OCI-LY1 (cell line): ENCODE measurements around the gene CLASRP.
A peak's percentile ranks its signal among the peaks of the same experiment; 100 is the strongest.

Experiments
- H2AFZ ChIP-seq: fragments of 200-600 bp; sonication (generic), shearing (Covaris generic); 2 replicates; pipeline ENCODE4 v1.6.0; 2014; ENCODE audit warnings: antibody characterized with exemption, mild to moderate bottlenecking, low read length
- H3F3A ChIP-seq: fragments of 200-600 bp; sonication (generic), shearing (Covaris generic); 2 replicates; pipeline ENCODE4 v1.6.0; 2014; ENCODE audit warnings: mild to moderate bottlenecking, antibody characterized with exemption, low read length, moderate library complexity; ENCODE audit not compliant: insufficient read depth
- H3K27ac ChIP-seq: fragments of 200-600 bp; sonication (generic); 2 replicates; pipeline ENCODE4 v1.5.1; 2014; ENCODE audit warnings: low read length, mixed run types, mild to moderate bottlenecking, low read depth; ENCODE audit not compliant: poor library complexity, severe bottlenecking
- H3K27me3 ChIP-seq: fragments of 200-600 bp; sonication (generic); 2 replicates; pipeline ENCODE4 v1.6.0; 2014; ENCODE audit warnings: antibody characterized with exemption, mild to moderate bottlenecking, low read length, moderate library complexity; ENCODE audit not compliant: insufficient read depth
- H3K36me3 ChIP-seq: fragments of 200-600 bp; sonication (generic); 2 replicates; pipeline ENCODE4 v1.6.1; 2014; ENCODE audit warnings: mild to moderate bottlenecking, antibody characterized with exemption, low read length, moderate library complexity, mixed read lengths; ENCODE audit not compliant: insufficient read depth
- H3K4me1 ChIP-seq: fragments of 200-600 bp; sonication (generic); 2 replicates; pipeline ENCODE4 v1.5.1; 2014; ENCODE audit warnings: mild to moderate bottlenecking, low read length, moderate library complexity; ENCODE audit not compliant: insufficient read depth, severe bottlenecking
- H3K4me2 ChIP-seq: fragments of 200-600 bp; sonication (generic), shearing (Covaris generic); 2 replicates; pipeline ENCODE4 v1.6.1; 2014; ENCODE audit warnings: low read length
- H3K4me3 ChIP-seq: fragments of 200-600 bp; sonication (generic); 2 replicates; pipeline ENCODE4 v1.5.1; 2014; ENCODE audit warnings: low read length, low read depth, mild to moderate bottlenecking, mixed read lengths; ENCODE audit not compliant: poor library complexity, severe bottlenecking
- H3K79me2 ChIP-seq: fragments of 200-600 bp; shearing (Covaris generic); 2 replicates; pipeline ENCODE4 v1.6.1; 2016; ENCODE audit warnings: mixed run types, low read length, mixed read lengths; ENCODE audit not compliant: insufficient read depth
- H3K9ac ChIP-seq: fragments of 200-600 bp; sonication (generic), shearing (Covaris generic); 2 replicates; pipeline ENCODE4 v1.6.1; 2014; ENCODE audit warnings: mild to moderate bottlenecking, low read length, mixed read lengths
- H3K9me2 ChIP-seq: fragments of 200-600 bp; sonication (generic), shearing (Covaris generic); 2 replicates; pipeline ENCODE4 v1.6.1; 2014; ENCODE audit warnings: low read depth, mild to moderate bottlenecking, low read length, mixed read lengths
- H3K9me3 ChIP-seq: fragments of 200-600 bp; shearing (Covaris generic); 2 replicates; pipeline ENCODE4 v1.6.1; 2014; ENCODE audit warnings: low read length, mixed read lengths
- H4K20me1 ChIP-seq: fragments of 200-600 bp; sonication (generic), shearing (Covaris generic); 2 replicates; pipeline ENCODE4 v1.6.0; 2016; ENCODE audit warnings: mild to moderate bottlenecking, low read length; ENCODE audit not compliant: insufficient read depth
- EZH2 ChIP-seq: fragments of 200-600 bp; sonication (generic), shearing (Covaris generic); IDR thresholded peaks from 2 replicates; pipeline ENCODE4 v1.8.0; 2017; ENCODE audit warnings: borderline replicate concordance, mixed run types, mild to moderate bottlenecking, antibody characterized with exemption, low read length, moderate library complexity, mixed read lengths
- TF ChIP-seq, protein P1 (sequence below): fragments of 200-600 bp; sonication (generic), shearing (Covaris generic); IDR thresholded peaks from 2 replicates; pipeline ENCODE4 v1.5.1; 2017; ENCODE audit warnings: mild to moderate bottlenecking, antibody characterized with exemption, low read length, moderate library complexity, mixed read lengths

Gene CLASRP

DNA sequence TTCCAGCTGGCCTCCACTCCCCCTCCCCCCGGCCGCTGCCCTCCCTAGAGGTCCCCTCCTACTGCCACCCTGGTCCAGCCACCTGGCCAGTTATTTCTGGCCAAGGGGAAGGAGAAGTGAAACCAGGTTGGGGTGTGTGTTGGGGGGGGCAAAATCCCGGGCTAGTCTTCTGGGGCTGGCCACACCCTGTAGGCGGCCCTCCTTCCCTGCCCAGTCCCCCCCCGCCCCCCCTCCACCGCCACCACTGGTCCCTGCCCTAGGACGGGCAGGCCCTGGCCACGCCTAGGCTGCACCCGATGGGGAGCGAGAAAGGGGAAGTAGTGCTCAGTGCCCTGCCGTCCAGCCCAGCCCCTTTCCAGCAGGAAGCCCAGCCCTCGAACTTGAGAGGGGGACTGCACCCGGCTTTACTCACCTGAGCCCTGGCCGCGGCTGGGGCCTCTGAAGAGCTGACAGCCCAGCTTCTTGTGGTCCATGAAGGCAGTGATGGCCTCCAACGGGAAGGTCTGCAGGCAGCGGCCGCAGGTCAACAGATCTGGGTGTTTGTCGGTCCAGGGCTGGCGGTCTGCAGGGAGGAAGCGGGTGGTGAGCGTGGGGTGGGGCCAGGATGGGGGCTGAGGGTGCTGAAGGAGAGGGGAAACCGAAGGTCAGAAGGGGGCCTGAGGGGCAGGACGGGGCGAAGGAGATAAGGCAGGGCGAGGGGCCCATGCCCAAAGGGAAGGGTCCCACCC lies 36.6 kb downstream of the CLASRP start:
- Histone ChIP-seq H3K9me2 (no peaks in the 10 kb centered on the region), H3F3A (peaks cover 13% of the 10 kb centered on the region), H3K27ac (peak overlapping the region; percentile 89), H3K36me3 (peaks cover 32% of the 10 kb centered on the region), H3K4me3 (peak overlapping the region; percentile 83), H3K9ac (peak overlapping the region; percentile 96), H3K4me1 (peaks cover 71% of the 10 kb centered on the region), H2AFZ (no peak overlapping the region), H4K20me1 (no peaks in the 10 kb centered on the region), H3K79me2 (peaks cover 13% of the 10 kb centered on the region), H3K4me2 (peak overlapping the region; percentile 78), H3K9me3 (no peaks in the 10 kb centered on the region), H3K27me3 (no peaks in the 10 kb centered on the region)
- no peak for TF ChIP-seq EZH2
- TF ChIP-seq, protein P1, sequence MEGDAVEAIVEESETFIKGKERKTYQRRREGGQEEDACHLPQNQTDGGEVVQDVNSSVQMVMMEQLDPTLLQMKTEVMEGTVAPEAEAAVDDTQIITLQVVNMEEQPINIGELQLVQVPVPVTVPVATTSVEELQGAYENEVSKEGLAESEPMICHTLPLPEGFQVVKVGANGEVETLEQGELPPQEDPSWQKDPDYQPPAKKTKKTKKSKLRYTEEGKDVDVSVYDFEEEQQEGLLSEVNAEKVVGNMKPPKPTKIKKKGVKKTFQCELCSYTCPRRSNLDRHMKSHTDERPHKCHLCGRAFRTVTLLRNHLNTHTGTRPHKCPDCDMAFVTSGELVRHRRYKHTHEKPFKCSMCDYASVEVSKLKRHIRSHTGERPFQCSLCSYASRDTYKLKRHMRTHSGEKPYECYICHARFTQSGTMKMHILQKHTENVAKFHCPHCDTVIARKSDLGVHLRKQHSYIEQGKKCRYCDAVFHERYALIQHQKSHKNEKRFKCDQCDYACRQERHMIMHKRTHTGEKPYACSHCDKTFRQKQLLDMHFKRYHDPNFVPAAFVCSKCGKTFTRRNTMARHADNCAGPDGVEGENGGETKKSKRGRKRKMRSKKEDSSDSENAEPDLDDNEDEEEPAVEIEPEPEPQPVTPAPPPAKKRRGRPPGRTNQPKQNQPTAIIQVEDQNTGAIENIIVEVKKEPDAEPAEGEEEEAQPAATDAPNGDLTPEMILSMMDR: no peak

DNA sequence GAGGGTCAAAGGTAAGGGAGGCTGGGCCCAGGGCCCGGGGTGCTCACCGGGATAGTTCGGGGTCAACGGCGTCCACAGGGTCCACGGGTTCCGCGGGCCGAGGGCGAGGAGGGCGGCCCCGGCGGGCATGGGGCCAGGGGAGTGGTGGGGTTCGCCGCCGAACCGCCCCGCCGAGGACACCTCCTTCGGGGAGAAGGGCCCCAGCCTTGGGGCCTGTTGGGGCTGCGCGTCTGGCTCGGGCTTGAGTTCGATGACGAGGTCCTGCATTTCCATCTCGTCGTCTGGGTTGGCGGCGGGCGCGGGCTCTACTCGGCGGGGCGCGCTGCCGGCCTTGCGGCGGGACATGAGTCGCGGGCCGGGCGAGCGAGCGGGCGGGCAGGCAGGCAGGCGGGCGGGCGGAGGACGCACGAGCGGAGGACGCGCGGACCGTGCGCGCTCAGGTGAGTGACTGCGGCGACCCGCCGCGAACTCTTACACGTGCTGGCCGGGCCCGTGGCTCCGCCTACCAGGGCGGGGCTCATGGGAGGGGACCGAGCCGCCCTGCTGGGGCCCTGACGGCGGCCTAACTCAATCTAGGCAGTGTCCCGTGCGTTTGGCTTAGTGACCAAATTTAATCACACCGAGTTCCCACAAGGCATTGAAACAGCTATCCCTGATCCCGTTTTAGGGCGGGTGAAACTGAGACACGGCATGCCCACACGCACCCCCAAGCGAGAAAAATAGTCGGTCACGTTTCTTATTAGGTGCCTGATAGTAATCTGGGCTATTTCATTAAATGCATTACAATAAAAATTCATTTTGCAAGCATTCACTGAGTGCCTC lies 37.4 kb downstream of the CLASRP start, which contains the start of gene ZNF296:
Gene ZNF296 (minus strand): TSS at position 450 of the 822 bp plus-strand sequence. CDS start 105 bp downstream, at position 345.
- peaks cover 72% of the 10 kb centered on the region for H3K4me1 ChIP-seq
- no peak within 1 kb of the TSS for H2AFZ ChIP-seq
- peak within 1 kb of the TSS; percentile 96 for H3K9ac ChIP-seq

DNA sequence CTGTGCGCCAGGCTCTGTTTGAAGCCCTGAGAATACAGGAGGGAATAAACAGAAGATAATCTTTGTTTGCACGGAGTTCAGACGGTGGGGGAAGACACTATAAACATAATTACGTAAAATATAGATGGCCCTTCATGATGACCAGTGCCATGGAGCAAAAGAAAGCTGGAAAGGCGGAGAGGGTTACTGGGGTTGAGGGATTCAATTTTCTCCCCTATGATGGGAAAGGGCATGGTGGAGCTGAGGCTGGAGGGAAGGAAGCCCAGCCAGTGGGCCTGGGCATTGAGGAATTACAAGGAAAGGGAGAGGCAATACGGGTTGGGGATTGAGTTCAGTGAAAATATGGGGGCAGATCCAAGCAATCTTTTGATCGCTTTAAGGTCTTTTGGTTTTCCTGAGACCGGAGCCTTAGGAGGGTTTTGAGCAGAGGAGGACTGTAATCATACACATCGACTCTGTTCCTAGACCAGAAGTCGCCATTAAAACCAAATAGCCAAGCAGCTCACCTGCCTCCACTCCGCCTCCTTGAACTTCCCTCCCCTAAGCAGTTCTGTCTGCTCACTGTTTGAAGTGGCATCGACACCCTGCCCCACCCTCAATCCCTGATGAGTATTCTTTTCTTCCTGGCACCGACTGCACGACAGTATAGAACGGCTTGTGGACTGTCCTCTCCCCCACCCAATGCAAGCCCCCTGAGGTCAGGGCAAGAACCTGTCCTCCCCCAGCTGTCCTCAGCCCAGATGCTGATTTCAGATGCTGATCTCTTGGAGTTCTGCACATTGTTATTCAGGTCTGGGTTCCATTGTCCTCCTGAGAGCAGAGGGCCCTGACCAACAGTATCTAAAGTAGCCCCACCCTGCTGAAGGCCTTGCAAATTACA lies 38.2 kb downstream of the CLASRP start:
- peak overlapping the region; percentile 83 for H3K4me3 ChIP-seq
- H3K9me2 ChIP-seq: no peaks in the 10 kb centered on the region
- peaks cover 13% of the 10 kb centered on the region for H3F3A ChIP-seq
- no peaks in the 10 kb centered on the region for H4K20me1 ChIP-seq
- H3K4me2 ChIP-seq: peak overlapping the region; percentile 78
- H3K79me2 ChIP-seq: peaks cover 28% of the 10 kb centered on the region
- H2AFZ ChIP-seq: no peak overlapping the region
- no peaks in the 10 kb centered on the region for H3K9me3 ChIP-seq
- TF ChIP-seq EZH2: no peak
- TF ChIP-seq, protein P1: no peak
- peaks cover 29% of the 10 kb centered on the region for H3K36me3 ChIP-seq
- H3K4me1 ChIP-seq: peaks cover 66% of the 10 kb centered on the region
- H3K9ac ChIP-seq: peak overlapping the region; percentile 96
- H3K27ac ChIP-seq: peak overlapping the region; percentile 85
- no peaks in the 10 kb centered on the region for H3K27me3 ChIP-seq

More for the DNA sequence above, 37.4 kb downstream of the CLASRP start, which contains the start of gene ZNF296:
- H3K27me3 ChIP-seq: no peaks in the 10 kb centered on the region
- H3K4me3 ChIP-seq: peak within 1 kb of the TSS; percentile 83
- H3K9me2 ChIP-seq: no peaks in the 10 kb centered on the region
- no peak for TF ChIP-seq EZH2
- peaks cover 20% of the 10 kb centered on the region for H3K79me2 ChIP-seq
- H3F3A ChIP-seq: peaks cover 13% of the 10 kb centered on the region
- H3K27ac ChIP-seq: peak within 1 kb of the TSS; percentile 89
- peak within 1 kb of the TSS; percentile 78 for H3K4me2 ChIP-seq
- peaks cover 29% of the 10 kb centered on the region for H3K36me3 ChIP-seq
- H4K20me1 ChIP-seq: no peaks in the 10 kb centered on the region
- H3K9me3 ChIP-seq: no peaks in the 10 kb centered on the region
